GM12891 (cell line): ENCODE results near the gene FMN1.

Source experiments
- DNase-seq: peaks from one replicate; pipeline ENCODE4 v3.0.0; 2011; ENCODE audit warnings: low spot score; ENCODE audit not compliant: insufficient read length
- FAIRE-seq: peaks from 2 replicates; lab custom pipeline; 2011; peaks lifted over from hg19 to GRCh38; lab: Jason Lieb, UNC
- PAX5 ChIP-seq: IDR thresholded peaks from 2 replicates; pipeline ENCODE4 v1.6.1; 2011; ENCODE audit warnings: low read length, moderate library complexity, mild to moderate bottlenecking; ENCODE audit not compliant: insufficient read depth, severe bottlenecking
- POLR2A ChIP-seq: IDR thresholded peaks from 2 replicates; pipeline ENCODE4 v1.6.1; 2011; ENCODE audit warnings: low read depth, low read length, control low read depth
- POLR2AphosphoS5 ChIP-seq: IDR thresholded peaks from 2 replicates; pipeline ENCODE4 v1.6.1; 2011; ENCODE audit warnings: low read depth, low read length, control low read depth
- POU2F2 ChIP-seq: IDR thresholded peaks from 2 replicates; pipeline ENCODE4 v1.6.1; 2011; ENCODE audit warnings: low read depth, mild to moderate bottlenecking, control low read depth, low read length, moderate library complexity
- SPI1 ChIP-seq: IDR thresholded peaks from 2 replicates; pipeline ENCODE4 v1.6.1; 2011; ENCODE audit warnings: low read depth, low read length, control low read depth
- TAF1 ChIP-seq: IDR thresholded peaks from 2 replicates; pipeline ENCODE4 v1.6.1; 2011; ENCODE audit warnings: low read depth, low read length, control low read depth

Gene FMN1

DNA sequence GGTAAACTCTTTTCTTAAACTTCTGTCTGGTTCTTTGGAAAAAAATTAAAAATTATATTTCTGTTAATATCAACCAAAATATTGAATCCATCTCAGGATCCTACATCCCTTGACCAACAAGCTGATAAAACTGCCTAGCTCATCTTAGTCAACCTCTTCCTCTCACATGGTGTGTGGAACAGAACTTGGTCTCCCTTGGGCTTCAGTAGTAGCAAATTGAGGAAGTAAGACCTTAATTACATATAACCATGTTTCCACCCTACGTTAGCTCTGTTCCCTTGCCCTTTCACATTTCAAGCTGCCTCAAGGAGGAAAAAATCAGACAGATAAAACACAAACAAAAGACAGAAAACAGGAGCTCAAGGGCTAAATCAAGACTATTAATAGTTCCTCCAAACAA is 360.4 kb downstream of the FMN1 start:
- DNase-seq (peak; percentile 11), FAIRE-seq (peak; percentile 71)
- peak; percentile 36 for TF ChIP-seq SPI1
- TF ChIP-seq POU2F2 = no peak

DNA sequence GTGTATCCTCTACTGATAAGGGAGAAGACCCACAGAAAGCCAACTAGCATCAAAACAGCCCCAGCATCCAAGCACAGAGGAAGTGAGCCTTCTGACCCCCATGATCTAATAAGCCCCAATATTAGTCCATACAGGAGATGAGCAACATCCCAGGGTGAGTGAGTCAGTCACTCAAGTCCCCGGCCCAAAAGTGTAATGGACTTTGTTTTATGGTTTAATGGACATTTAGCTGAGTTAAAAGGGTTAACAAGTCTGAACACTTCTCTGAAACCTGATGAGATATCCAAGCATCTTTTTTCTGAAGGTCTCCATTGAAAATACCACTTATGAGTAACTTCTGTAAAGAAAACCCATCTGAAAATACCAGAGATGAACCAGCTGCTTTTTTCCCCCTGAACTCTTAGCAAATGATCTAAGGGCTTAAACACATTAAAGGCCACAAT is 361.1 kb downstream of the FMN1 start:
- no peak for FAIRE-seq
- TF ChIP-seq PAX5 = no peak
- no peak for TF ChIP-seq POU2F2
- peak; percentile 54; the same call in 1 of the 2 replicates for TF ChIP-seq SPI1
- TF ChIP-seq POLR2A = no peak
- TF ChIP-seq TAF1 = no peak
- DNase-seq = no peak

DNA sequence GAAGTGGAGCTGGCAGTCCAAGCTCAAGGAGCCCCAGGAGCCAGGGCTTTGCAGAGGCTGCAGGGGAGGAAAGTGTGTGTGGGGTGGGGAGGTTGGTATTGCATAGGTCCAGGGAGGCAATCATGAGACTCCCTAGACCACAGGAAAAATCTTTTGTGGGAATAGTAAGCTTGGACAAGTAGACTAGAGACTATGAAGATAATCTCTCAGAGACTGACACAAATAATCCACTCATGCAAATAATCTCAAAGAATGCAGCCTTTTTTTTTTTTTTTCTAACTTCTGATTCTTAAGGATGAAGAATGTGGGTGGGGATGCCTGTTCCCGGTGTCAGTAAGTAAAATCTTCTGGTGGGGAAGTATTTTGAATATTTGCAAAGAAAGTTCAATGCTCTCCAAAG is 363.0 kb downstream of the FMN1 start:
- TF ChIP-seq POLR2AphosphoS5 (no peak), SPI1 (no peak), TAF1 (no peak), POLR2A (no peak), PAX5 (no peak), POU2F2 (no peak)
- no peak for DNase-seq
- FAIRE-seq = no peak

DNA sequence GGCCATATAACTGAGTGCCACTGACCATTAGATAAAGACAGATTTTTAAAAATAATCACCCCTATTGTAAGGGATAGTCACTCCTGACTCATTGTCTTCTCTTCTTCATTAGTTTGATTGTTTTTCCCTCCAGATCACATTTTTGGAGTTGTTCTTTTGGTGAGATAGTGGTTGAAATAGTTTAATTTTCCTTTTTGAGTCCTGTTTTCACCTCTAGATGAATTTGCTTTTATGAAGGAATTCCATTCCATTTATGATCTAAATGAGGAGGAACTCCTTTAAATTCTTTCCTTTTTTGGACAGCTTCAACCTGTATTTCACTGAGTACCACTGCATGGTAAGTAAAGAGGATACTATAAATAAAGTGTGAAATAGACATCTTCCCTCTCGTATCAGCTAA is 364.3 kb downstream of the FMN1 start:
- DNase-seq = no peak
- no peak for TF ChIP-seq POLR2AphosphoS5
- TF ChIP-seq POLR2A = no peak
- no peak for FAIRE-seq

DNA sequence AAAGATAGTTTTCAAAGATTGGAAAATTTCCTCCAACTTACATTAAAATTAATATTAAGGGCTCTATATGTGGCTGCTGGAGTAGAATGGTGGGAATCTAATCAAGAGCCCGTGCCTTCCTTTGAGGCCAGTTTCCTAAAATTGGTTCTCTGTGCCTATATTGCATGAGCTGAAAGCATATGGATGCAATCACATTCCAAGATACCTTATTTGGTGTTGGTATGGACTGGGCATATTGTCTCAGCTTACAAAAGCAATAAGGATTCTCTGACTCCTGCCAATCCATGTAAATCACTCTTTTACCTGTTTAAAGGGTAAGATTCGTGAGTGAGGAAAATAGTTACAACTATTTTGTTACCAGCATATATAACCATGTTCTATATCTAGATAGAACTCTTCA is 365.1 kb downstream of the FMN1 start:
- FAIRE-seq (no peak), DNase-seq (no peak)
- no peak for TF ChIP-seq TAF1

DNA sequence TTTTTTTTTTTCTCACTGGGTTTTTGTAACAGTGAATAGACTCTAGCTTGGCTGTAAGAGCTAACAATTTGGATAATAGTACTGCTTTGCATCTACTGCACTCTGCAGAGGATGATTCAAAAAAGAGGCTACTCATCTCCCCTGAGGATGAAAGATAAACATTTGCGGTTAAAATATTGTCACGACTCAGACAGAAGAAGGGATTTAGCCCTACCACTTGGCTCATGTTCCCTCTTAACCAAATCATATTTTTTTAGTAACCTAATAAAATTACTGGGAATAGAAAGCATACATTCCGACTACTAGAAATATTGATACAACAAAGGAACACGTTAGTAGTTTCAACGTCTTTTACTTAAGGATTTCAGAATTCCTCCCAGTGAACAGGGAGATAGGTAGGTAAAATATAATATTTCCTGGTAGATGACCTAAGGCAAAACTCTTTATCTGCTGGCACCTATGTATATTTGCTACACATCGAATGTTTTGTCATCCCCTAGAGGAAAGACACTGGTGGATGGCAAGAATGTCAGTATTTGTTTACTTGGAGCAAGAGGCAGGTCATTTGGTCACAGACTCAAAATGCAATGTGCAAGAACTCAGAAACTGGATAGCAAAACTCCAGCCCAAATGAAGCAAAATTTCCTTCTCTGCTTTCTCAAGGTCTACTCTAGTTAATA is 365.9 kb downstream of the FMN1 start:
- no peak for TF ChIP-seq PAX5
- TF ChIP-seq POLR2A = no peak
- TF ChIP-seq POLR2AphosphoS5 = no peak
- no peak for TF ChIP-seq POU2F2
- TF ChIP-seq TAF1 = no peak
- no peak for TF ChIP-seq SPI1
- DNase-seq (no peak), FAIRE-seq (no peak)

DNA sequence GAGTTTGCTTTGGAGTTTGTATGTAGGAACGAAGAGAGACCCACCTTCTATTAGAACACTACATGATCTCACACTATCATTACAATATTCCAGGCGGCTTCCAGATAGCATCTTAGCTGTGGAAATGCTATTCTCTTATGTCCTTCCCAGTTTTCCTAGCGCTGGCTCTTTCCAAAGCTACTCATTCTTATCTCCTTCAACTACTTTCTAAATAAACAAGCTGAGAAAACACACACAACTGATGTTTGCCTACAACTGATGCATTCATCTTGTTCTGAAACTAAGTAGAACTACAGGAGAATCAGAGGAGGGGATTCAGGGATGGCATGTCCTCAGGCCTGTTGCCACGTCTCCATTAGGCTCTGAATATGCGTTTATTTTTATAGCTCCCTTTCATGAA is 367.8 kb downstream of the FMN1 start:
- no peak for FAIRE-seq
- no peak for DNase-seq
- TF ChIP-seq POU2F2 = no peak
- no peak for TF ChIP-seq TAF1

DNA sequence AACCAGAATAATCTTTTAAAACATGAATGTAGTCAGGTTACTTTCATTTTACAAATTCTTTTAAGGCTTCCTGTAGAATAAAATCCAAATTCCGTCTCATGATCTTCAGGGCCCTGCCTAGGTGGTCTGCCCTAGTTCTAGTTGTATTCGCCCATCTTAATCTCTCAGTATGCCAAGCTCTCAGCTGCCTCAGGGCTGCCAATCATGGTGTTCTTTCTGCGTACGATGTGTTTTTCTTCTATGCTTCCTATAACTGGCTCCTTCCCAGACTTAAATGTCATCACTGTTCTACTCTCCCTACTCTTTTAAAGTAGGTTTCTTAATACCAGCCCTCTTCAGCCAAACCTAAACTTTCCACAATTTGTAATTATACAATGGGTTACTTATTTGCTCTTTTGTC is 369.3 kb downstream of the FMN1 start:
- TF ChIP-seq TAF1 (no peak), SPI1 (no peak), PAX5 (no peak), POLR2AphosphoS5 (no peak), POLR2A (no peak), POU2F2 (no peak)
- no peak for FAIRE-seq
- DNase-seq = no peak

DNA sequence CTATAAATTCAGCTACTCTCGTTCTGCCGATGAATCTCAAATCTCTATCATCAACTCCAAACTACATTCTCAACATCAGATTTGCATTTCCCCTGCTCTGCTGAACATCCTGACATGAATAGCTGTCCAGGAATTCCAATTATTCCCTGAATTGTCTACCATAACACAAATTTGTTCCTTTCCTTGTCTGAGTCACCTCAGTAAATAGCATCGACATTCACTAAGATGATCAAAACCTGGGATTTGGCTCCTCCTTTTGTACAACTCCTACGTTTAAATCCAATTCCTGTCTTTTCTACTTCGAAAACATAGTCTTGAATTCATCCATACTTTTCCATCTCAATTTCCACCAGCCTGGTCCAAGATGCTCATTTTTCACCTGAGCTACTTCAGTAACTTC is 369.7 kb downstream of the FMN1 start:
- no peak for FAIRE-seq
- TF ChIP-seq POLR2AphosphoS5 = no peak
- DNase-seq = no peak

DNA sequence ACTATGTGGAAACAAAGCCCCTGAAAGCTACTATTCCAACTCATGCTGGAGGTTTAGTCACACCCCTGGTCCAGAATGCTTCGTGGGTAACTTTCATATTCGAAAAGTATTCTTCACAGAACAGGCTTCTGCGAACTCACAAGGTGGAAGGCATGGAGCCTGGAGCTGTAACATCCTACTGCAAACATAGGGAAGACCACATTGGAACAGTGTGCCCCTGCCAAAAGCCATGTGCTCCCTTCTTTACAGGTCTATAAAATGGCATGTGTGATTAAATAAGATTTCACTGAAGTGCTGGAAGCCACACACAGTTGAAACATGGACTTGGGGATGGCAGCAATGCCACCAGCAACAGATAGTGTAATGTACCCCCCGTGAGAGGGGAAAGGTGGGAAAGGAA is 370.8 kb downstream of the FMN1 start:
- no peak for FAIRE-seq
- TF ChIP-seq POLR2AphosphoS5 (no peak), SPI1 (no peak), TAF1 (no peak), PAX5 (no peak), POU2F2 (no peak)
- DNase-seq = no peak

DNA sequence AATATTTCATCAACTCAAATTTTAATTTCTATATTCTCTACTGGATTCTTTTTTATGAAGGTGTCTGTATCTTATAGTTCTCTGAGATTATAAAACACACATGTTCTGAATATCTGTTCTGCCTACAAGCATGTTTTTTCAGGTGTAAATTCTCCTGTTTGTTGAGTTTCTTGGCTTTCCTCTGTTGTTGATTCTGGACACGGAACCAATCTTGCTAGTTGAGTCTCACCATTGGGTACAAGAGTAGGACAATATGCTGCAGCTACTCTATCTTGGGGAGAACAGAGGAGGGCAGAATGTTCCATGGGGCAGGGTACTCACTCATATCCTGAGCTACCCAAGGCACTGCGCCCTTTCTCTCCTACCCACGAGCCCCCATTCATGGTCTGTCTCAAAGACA is 371.8 kb downstream of the FMN1 start:
- FAIRE-seq (no peak), DNase-seq (no peak)
- no peak for TF ChIP-seq TAF1
- no peak for TF ChIP-seq POLR2A
- no peak for TF ChIP-seq POU2F2
- no peak for TF ChIP-seq SPI1
- no peak for TF ChIP-seq POLR2AphosphoS5
- TF ChIP-seq PAX5 = no peak
